K562 (cell line): Measurements from ENCODE around the gene ROR2. TPM values are rescaled to one million over a fixed set of nuclear protein-coding genes. Genes with fewer than 3 reads are reported as not detected.

ENCODE experiments used
- ATF1 ChIP-seq, 2 experiments: fragments of 450-650 bp in 1 of 2; IDR thresholded peaks; 2 replicates each; pipeline ENCODE4 v1.6.1; 2016; ENCODE audit warnings: missing compliant biosample characterization in 1 of 2, missing genetic modification characterization in 1 of 2
- BHLHE40 ChIP-seq: IDR thresholded peaks from 2 replicates; pipeline ENCODE4 v1.6.1; 2011; ENCODE audit warnings: low read length, improper control_type of control experiment
- GTF2E2 ChIP-seq: fragments of 200-800 bp; sonication (Bioruptor generic); IDR thresholded peaks from 2 replicates; pipeline ENCODE4 v1.6.1; 2016; ENCODE audit warnings: missing genetic modification characterization, missing compliant biosample characterization
- HDAC1 ChIP-seq, 2 experiments: fragments of 450-650 bp; IDR thresholded peaks; 2 replicates each; pipeline ENCODE4 v1.6.1; 2016 to 2017; ENCODE audit warnings: inconsistent platforms in 1 of 2, mild to moderate bottlenecking in 1 of 2, moderate library complexity in 1 of 2
- HDAC3 ChIP-seq: fragments of 450-650 bp; IDR thresholded peaks from 2 replicates; pipeline ENCODE4 v1.6.1; 2018; ENCODE audit warnings: borderline replicate concordance, mild to moderate bottlenecking, moderate library complexity; ENCODE audit not compliant: partially characterized antibody
- HDAC8 ChIP-seq: fragments of 450-650 bp; IDR thresholded peaks from 2 replicates; pipeline ENCODE4 v1.6.1; 2016; ENCODE audit warnings: mild to moderate bottlenecking, missing genetic modification characterization, moderate library complexity, missing compliant biosample characterization
- HNRNPUL1 ChIP-seq: fragments of 200-400 bp; formaldehyde crosslinking; IDR thresholded peaks from 2 replicates; pipeline ENCODE4 v1.6.1; 2017; ENCODE audit warnings: low read length
- JUND ChIP-seq, 2 experiments: IDR thresholded peaks; 2 replicates in 1 of 2; 3 replicates in 1 of 2; pipeline ENCODE4 v1.6.1; 2011; ENCODE audit warnings: borderline replicate concordance in 2 of 2, low read depth in 2 of 2, low read length in 2 of 2, improper control_type of control experiment in 1 of 2, missing biosample characterization in 1 of 2, missing genetic modification characterization in 1 of 2, missing genetic modification reagents in 1 of 2
- KAT2B ChIP-seq: IDR thresholded peaks from one replicate; pipeline ENCODE4 v1.6.1; 2012; ENCODE audit warnings: low read depth, mild to moderate bottlenecking, control low read depth, inconsistent platforms, low read length, moderate library complexity
- MEIS2 ChIP-seq: fragments of 450-650 bp; IDR thresholded peaks from 2 replicates; pipeline ENCODE4 v1.6.1; 2014; ENCODE audit warnings: mild to moderate bottlenecking; ENCODE audit not compliant: partially characterized antibody
- POLR2AphosphoS2 ChIP-seq: IDR thresholded peaks from 2 replicates; pipeline ENCODE4 v1.6.1; 2012; ENCODE audit warnings: low read length, improper control_type of control experiment
- POLR3G ChIP-seq: IDR thresholded peaks from 2 replicates; pipeline ENCODE4 v1.6.1; 2011; ENCODE audit not compliant: insufficient read length, insufficient replicate concordance; ENCODE audit errors: extremely low read depth
- RCOR1 ChIP-seq, 2 experiments: IDR thresholded peaks; 2 replicates each; pipeline ENCODE4 v1.6.1; 2012; ENCODE audit warnings: low read depth in 2 of 2, low read length in 2 of 2, borderline replicate concordance in 1 of 2, improper control_type of control experiment in 1 of 2
- RNF2 ChIP-seq: sonication (generic); IDR thresholded peaks from 2 replicates; pipeline ENCODE4 v1.6.1; 2016
- SMARCA4 ChIP-seq: fragments of 450-650 bp; IDR thresholded peaks from 2 replicates; pipeline ENCODE4 v1.6.1; 2016
- TAF7 ChIP-seq: fragments of 450-650 bp; IDR thresholded peaks from 2 replicates; pipeline ENCODE4 v1.6.1; 2016; ENCODE audit warnings: missing genetic modification characterization, missing compliant biosample characterization
- ZNF197 ChIP-seq: fragments of 200-800 bp; sonication (Bioruptor generic); IDR thresholded peaks from 2 replicates; pipeline ENCODE4 v1.6.1; 2016; ENCODE audit warnings: low read depth, missing genetic modification characterization, missing compliant biosample characterization
- ZNF586 ChIP-seq: fragments of 450-650 bp; formaldehyde crosslinking; conservative IDR thresholded peaks from 2 replicates; pipeline ENCODE4 v1.4.0; 2020; ENCODE audit warnings: mild to moderate bottlenecking, moderate library complexity
- ZNF766 ChIP-seq: fragments of 200-800 bp; sonication (Bioruptor generic); conservative IDR thresholded peaks from 2 replicates; pipeline ENCODE4 v1.6.1; 2016; ENCODE audit warnings: missing genetic modification characterization, missing compliant biosample characterization
- polyA plus RNA-seq, 8 experiments: library from polyadenylated mRNA; depleted of rRNA in 4 of 8; stranded (reverse) in 5 of 8; unstranded in 3 of 8; fragments of >200 nt; fragmentation: Nextera tagmentation in 2 of 8; fragmentation: Illumina TruSeq in 1 of 8; extraction: Ambion mirVana in 2 of 8; extraction: Trizol in 1 of 8; gene quantifications; 2 replicates each; pipeline versions ENCODE4 v1.2.1 to v1.2.3, GENCODE V29; 2011 to 2014; ENCODE audit warnings: inconsistent platforms in 1 of 8, missing spikeins in 1 of 8
- total RNA-seq, 7 experiments: library from RNA; depleted of rRNA in 6 of 7; stranded (reverse); fragments of >200 nt in 6 of 7; fragmentation: Illumina TruSeq in 2 of 7; extraction: Trizol in 2 of 7; gene quantifications; 2 replicates each; pipeline versions ENCODE4 v1.2.1 to v1.2.3, GENCODE V29; 2011 to 2021; ENCODE audit warnings: low replicate concordance in 1 of 7
- TF ChIP-seq, protein P1 (sequence below): sonication (generic); formaldehyde crosslinking; IDR thresholded peaks from 2 replicates; pipeline ENCODE4 v1.8.0; 2022; ENCODE audit warnings: mild to moderate bottlenecking, missing genetic modification reagents
- TF ChIP-seq, protein P2 (sequence below): fragments of 450-650 bp; IDR thresholded peaks from 2 replicates; pipeline ENCODE4 v1.6.1; 2014; ENCODE audit warnings: low read depth, mild to moderate bottlenecking, moderate library complexity, borderline replicate concordance
- TF ChIP-seq, protein P3 (sequence below): fragments of 250-450 bp; sonication (Bioruptor Pico); IDR thresholded peaks from 2 replicates; pipeline ENCODE4 v1.9.0; 2021; ENCODE audit warnings: mild to moderate bottlenecking, inconsistent platforms

ROR2 gene
- total and polyA plus RNA-seq, 9 of the 15 experiments (the other 6 are each of a cell fraction or from before 2014, with no cell fraction given) = 5.6 to 33.8 (median 15.3) TPM

DNA sequence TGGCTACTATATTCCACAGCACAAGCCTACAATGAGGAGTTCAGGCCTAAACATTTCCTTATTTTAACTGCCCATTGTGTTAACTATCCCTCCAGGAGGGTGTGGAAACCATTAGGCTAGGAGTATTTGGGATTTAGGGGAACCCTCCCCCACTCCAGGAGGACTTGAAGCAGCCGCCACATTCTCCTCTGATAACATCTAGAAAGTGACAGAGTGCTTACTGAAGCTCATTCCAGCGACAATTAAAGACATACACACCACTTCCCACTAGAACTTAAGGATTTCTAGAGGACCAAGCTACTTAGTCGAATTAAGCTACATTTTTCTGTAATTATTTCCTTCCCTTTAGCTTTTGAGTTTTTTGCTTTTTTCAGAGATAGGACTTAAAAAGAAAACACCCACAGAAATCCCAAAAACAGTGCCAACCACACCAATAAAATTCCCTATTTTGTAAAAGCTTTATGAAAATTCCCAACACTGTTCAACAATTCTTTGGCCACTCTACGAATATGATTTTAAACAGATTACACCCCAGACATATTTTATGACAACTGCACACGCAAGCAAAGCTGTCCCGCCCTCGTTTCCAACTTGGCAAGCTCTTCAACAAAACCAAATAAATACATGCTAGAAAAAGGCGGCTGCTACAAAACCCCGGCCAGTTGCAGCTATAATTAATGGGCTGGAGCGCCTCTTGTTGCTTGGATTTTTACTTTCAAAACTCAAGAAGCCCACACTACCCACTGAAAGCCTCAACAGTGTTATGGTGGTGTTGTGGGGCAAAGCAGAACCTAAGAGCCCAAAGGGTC is 4.5 kb downstream of the ROR2 start (continued):
- TF ChIP-seq HDAC1 (IDR thresholded peaks at IDR 0.05) (no peak), HNRNPUL1 (no peak), RNF2 (peak; percentile 77), JUND (IDR thresholded peaks at IDR 0.05; ENCODE audit: borderline replicate concordance, low read depth, low read length) (peak; percentile 60; the same call in 1 of the 2 replicates), JUND (tag; IDR thresholded peaks at IDR 0.05; ENCODE audit: borderline replicate concordance, low read depth, low read length) (peak; percentile 51; the same call in 1 of the 3 replicates), ZNF766 (CRISPR knock-in tag) (no peak), GTF2E2 (tag) (0 out of 2 replicates have a peak, but pooled peaks have one; percentile 59), HDAC3 (peak; percentile 21), SMARCA4 (peak; percentile 60; the same call in 1 of the 2 replicates), POLR3G (no peak), MEIS2 (peak; percentile 91), ATF1 (CRISPR knock-in tag; IDR thresholded peaks at IDR 0.05) (no peak), ATF1 (tag; IDR thresholded peaks at IDR 0.05) (peak; percentile 64), RCOR1 (IDR thresholded peaks at IDR 0.05; ENCODE audit: borderline replicate concordance in 1 of 2, low read depth in 2 of 2, low read length in 2 of 2) (peak in 1 of 2 experiments; percentile 32; a peak in 1 of 4 replicates), KAT2B (no peak), TAF7 (tag) (no peak), HDAC8 (no peak), ZNF197 (CRISPR knock-in tag) (no peak), BHLHE40 (no peak), ZNF586 (no peak), POLR2AphosphoS2 (no peak)
- TF ChIP-seq, protein P1, sequence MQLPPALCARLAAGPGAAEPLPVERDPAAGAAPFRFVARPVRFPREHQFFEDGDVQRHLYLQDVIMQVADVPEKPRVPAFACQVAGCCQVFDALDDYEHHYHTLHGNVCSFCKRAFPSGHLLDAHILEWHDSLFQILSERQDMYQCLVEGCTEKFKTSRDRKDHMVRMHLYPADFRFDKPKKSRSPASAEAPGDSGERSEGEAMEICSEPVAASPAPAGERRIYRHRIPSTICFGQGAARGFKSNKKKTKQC (CRISPR knock-in tag) = no peak
- TF ChIP-seq, protein P2, sequence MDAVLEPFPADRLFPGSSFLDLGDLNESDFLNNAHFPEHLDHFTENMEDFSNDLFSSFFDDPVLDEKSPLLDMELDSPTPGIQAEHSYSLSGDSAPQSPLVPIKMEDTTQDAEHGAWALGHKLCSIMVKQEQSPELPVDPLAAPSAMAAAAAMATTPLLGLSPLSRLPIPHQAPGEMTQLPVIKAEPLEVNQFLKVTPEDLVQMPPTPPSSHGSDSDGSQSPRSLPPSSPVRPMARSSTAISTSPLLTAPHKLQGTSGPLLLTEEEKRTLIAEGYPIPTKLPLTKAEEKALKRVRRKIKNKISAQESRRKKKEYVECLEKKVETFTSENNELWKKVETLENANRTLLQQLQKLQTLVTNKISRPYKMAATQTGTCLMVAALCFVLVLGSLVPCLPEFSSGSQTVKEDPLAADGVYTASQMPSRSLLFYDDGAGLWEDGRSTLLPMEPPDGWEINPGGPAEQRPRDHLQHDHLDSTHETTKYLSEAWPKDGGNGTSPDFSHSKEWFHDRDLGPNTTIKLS = 0 out of 2 replicates have a peak, but pooled peaks have one; percentile 15
- TF ChIP-seq, protein P3, sequence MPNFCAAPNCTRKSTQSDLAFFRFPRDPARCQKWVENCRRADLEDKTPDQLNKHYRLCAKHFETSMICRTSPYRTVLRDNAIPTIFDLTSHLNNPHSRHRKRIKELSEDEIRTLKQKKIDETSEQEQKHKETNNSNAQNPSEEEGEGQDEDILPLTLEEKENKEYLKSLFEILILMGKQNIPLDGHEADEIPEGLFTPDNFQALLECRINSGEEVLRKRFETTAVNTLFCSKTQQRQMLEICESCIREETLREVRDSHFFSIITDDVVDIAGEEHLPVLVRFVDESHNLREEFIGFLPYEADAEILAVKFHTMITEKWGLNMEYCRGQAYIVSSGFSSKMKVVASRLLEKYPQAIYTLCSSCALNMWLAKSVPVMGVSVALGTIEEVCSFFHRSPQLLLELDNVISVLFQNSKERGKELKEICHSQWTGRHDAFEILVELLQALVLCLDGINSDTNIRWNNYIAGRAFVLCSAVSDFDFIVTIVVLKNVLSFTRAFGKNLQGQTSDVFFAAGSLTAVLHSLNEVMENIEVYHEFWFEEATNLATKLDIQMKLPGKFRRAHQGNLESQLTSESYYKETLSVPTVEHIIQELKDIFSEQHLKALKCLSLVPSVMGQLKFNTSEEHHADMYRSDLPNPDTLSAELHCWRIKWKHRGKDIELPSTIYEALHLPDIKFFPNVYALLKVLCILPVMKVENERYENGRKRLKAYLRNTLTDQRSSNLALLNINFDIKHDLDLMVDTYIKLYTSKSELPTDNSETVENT = 0 out of 2 replicates have a peak, but pooled peaks have one; percentile 38
